C4-2B (cell line): Measurements from ENCODE around the gene COL9A1.

ENCODE experiments used
- H3K27ac ChIP-seq: fragments of 450-650 bp; 2 replicates; pipeline ENCODE4 v1.5.1; 2017
- CTCF ChIP-seq: fragments of 450-650 bp; conservative IDR thresholded peaks from 2 replicates; pipeline ENCODE4 v1.5.1; 2017; ENCODE audit warnings: mild to moderate bottlenecking
- ZFX ChIP-seq: fragments of 450-650 bp; IDR thresholded peaks from 2 replicates; pipeline ENCODE4 v1.6.1; 2017

The COL9A1 gene

GRCh38 chr6:70286905-70287304 lies 16.0 kb downstream of the COL9A1 start:
- TF ChIP-seq ZFX = no peak
- no peak for TF ChIP-seq CTCF

DNA sequence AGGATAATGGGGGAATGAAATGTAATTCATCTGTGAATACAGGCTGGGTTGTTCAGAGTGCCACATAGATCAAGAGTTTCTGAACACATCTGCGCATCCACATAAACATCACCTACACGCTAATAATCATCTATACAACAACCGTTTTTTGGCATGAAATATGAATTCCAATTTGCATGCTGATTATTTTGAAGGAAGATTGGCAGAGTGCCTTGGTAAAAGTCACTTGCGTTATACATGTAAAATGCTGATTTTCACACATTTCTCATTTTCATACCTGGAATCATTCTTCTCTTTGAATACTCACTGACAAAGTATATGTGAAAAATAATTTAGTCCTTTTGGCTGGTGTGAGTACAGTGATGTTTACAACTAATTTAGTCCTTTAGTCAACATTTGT lies 17.7 kb downstream of the COL9A1 start:
- TF ChIP-seq CTCF (no peak), ZFX (no peak)
- H3K27ac ChIP-seq = no peak overlapping the region

More at GRCh38 chr6:70286905-70287304, 16.0 kb downstream of the COL9A1 start:
- H3K27ac ChIP-seq = no peak overlapping the region

- no peak overlapping the region for H3K27ac ChIP-seq
- TF ChIP-seq ZFX = no peak
- no peak for TF ChIP-seq CTCF
Observed at GRCh38 chr6:70282919-70283461, 19.9 kb downstream of the COL9A1 start.

DNA sequence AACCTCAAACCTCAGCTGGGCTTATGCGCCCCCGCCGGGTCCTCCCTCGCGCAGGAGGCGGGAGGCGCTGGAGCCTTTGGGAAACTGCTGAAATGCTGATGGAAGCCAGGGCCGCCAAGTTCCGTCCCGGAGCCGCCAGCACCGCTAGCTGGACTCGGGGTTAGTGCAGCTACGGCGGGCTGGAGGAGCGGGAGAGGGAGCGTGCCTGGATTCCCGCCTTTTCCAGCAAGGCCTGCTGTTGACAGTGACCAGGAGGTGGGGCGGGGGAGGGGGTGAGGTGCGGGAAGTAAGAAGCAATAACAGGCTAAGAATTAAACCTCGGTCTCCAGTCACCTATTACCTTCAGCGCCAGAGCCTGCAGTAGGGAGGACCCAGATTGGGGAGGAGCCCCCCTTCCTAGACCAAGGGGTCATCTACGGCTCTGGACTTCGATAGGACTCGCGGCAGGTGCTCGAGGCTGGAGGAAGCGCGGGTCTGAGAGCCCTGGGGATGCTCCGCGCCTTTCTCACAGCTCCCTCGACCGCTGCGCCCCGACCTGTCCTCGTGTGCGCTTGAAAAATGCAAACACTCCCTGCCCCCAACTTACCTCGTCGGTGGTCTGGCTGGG lies 20.5 kb downstream of the COL9A1 start:
- no peak overlapping the region for H3K27ac ChIP-seq
- no peak for TF ChIP-seq CTCF
- TF ChIP-seq ZFX = no peak

GRCh38 chr6:70281923-70282311 lies 21.0 kb downstream of the COL9A1 start:
- H3K27ac ChIP-seq = no peak overlapping the region
- TF ChIP-seq CTCF = no peak
- TF ChIP-seq ZFX = no peak

GRCh38 chr6:70280400-70280853 lies 22.5 kb downstream of the COL9A1 start:
- TF ChIP-seq CTCF = no peak
- no peak for TF ChIP-seq ZFX
- H3K27ac ChIP-seq = no peak overlapping the region

DNA sequence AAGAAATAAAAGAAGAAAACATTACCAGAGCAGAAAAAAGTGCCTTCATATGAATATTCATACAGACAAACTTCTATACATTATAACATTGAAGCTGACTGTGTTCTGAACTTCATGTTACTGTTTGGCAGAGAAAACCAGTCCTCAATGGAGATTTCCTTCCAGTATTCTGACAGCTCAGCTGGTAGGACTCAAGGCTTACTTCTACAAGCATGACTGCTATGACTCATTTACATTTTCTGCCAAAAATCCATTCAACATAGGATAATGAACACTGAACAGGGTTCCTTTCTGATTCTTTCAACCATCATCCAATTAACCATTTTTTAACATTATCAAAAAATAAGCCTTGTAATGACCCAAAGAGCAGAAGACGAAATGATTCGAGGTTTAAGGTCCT lies 25.4 kb downstream of the COL9A1 start:
- no peak for TF ChIP-seq CTCF
- no peak for TF ChIP-seq ZFX
- no peak overlapping the region for H3K27ac ChIP-seq
